WERI-Rb-1 (cell line): ENCODE results near the gene RTN3.

ENCODE experiments used
- DNase-seq: peaks from one replicate; pipeline ENCODE4 v3.0.0-alpha.2; 2020
- H3K27ac ChIP-seq: fragments of 250-450 bp; sonication (Bioruptor Pico); 2 replicates; pipeline ENCODE4 v1.5.1; 2020; ENCODE audit warnings: mild to moderate bottlenecking, moderate library complexity
- H3K27me3 ChIP-seq: fragments of 250-450 bp; sonication (Bioruptor Pico); 2 replicates; pipeline ENCODE4 v1.5.1; 2021; ENCODE audit warnings: mild to moderate bottlenecking, low read depth, moderate library complexity; ENCODE audit not compliant: insufficient read depth, severe bottlenecking
- H3K36me3 ChIP-seq: fragments of 250-450 bp; sonication (Bioruptor Pico); 2 replicates; pipeline ENCODE4 v1.5.1; 2020; ENCODE audit warnings: mild to moderate bottlenecking, moderate library complexity
- H3K4me3 ChIP-seq: 2 replicates; pipeline ENCODE4 v1.5.1; 2011; ENCODE audit warnings: low read depth, mild to moderate bottlenecking, control low read depth, low read length
- H3K9me3 ChIP-seq: fragments of 250-450 bp; sonication (Bioruptor Pico); 2 replicates; pipeline ENCODE4 v1.5.1; 2021; ENCODE audit warnings: mild to moderate bottlenecking, moderate library complexity; ENCODE audit not compliant: severe bottlenecking
- TF ChIP-seq, protein P1 (sequence below): IDR thresholded peaks from 2 replicates; pipeline ENCODE4 v1.5.1; 2011; ENCODE audit warnings: low read depth, mild to moderate bottlenecking, control low read depth, inconsistent platforms, low read length

Gene RTN3

DNA sequence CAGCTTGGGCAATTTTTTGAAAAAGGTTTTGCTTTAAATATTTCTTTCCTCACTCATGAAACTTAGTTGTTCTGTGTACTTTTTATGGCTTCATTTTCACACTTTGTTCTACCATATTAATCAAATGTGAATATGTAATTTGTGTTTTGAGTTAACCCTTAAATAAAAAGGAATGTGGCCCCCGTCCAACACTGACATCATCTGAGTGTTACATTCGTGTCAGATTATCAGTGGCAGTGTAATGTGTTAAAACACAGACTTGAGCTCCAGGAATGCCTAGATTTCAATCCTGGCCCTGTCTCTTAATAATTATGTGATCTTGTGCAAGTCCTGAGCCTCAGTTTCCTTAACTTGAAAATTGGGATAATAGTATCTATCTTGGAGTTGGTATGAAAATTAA lies 5.6 kb downstream of the RTN3 start:
- TF ChIP-seq, protein P1, sequence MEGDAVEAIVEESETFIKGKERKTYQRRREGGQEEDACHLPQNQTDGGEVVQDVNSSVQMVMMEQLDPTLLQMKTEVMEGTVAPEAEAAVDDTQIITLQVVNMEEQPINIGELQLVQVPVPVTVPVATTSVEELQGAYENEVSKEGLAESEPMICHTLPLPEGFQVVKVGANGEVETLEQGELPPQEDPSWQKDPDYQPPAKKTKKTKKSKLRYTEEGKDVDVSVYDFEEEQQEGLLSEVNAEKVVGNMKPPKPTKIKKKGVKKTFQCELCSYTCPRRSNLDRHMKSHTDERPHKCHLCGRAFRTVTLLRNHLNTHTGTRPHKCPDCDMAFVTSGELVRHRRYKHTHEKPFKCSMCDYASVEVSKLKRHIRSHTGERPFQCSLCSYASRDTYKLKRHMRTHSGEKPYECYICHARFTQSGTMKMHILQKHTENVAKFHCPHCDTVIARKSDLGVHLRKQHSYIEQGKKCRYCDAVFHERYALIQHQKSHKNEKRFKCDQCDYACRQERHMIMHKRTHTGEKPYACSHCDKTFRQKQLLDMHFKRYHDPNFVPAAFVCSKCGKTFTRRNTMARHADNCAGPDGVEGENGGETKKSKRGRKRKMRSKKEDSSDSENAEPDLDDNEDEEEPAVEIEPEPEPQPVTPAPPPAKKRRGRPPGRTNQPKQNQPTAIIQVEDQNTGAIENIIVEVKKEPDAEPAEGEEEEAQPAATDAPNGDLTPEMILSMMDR = no peak
- Histone ChIP-seq H3K27ac (no peak overlapping the region), H3K9me3 (no peaks in the 10 kb centered on the region), H3K36me3 (peaks cover 36% of the 10 kb centered on the region), H3K4me3 (no peak overlapping the region), H3K27me3 (no peaks in the 10 kb centered on the region)
- DNase-seq = no peak

DNA sequence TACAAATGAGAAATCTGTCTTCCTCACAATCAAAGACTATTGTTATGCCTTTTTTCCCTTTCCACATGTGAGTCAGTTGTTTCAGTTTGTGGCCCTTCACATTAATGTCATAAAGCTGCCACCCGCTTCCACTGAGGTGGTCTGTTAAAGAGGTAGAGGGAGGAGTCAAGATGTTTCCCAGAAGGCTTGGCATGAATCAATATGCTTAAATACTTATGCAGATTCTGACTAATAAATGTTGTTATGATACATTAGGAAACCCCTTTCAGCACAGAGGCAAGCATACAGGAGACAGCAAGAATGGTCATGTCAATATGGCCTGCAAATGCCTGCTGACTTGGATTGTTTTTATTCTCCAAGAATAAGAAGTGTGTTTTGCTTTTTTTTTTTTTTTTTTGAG lies 6.5 kb downstream of the RTN3 start:
- no peaks in the 10 kb centered on the region for H3K27me3 ChIP-seq
- DNase-seq = no peak
- no peak overlapping the region for H3K27ac ChIP-seq
- peaks cover 41% of the 10 kb centered on the region for H3K36me3 ChIP-seq
- H3K9me3 ChIP-seq = no peaks in the 10 kb centered on the region
- TF ChIP-seq, protein P1 = no peak
- H3K4me3 ChIP-seq = no peak overlapping the region

DNA sequence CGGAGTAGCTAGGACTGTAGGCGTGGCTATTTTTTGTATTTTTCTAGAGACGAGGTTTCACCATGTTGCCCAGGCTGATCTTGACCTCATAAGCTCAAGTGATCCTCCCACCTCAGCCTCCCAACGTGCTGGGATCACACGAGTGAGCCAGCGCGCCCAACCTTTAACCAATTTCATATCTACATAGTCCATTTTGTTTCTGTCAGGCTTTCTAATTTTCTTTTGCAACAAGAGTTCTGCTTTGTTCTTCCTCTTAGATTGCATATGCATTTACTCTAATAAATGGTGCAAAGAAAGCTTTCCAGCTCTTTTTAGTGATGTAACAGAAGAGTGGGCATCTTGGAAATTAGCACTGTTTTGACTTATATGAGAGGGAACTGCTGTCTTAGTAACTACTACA lies 13.3 kb downstream of the RTN3 start:
- peaks cover 25% of the 10 kb centered on the region for H3K36me3 ChIP-seq

DNA sequence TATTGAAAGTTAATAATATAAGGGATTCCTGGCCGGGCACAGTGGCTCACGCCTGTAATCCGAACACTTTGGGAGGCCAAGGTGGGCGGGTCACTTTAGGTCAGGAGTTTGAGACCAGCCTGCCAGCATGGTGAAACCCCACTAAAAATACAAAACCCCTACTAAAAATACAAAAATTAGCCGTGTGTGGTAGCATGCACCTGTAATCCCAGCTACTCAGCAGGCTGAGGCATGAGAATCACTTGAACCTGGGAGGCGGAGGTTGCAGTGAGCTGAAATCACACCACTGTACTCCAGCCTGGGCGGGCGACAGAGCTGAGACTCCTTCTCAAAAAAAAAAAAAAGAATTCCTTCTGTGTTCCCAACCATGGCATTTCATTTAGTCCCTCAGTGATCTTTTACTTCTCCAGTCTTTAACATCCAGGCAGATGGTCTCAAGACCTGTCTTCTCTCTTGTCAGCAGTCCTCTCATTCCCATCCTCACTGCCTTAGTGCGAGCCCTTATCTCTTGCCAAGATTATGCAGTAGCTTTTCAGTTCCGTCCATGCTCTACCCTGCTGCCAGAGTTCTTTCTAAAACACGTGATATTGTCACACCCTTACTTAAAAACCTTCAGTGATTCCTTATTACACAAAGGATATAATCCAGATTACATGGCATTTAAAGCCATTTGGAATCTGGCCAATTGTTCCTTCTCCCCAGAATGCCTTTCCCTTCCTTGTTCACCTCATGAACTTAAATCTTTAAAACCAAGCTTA lies 17.9 kb downstream of the RTN3 start:
- no peaks in the 10 kb centered on the region for H3K9me3 ChIP-seq
- TF ChIP-seq, protein P1 = no peak
- H3K36me3 ChIP-seq = peaks cover 4% of the 10 kb centered on the region
- H3K27ac ChIP-seq = no peak overlapping the region
- H3K27me3 ChIP-seq = no peaks in the 10 kb centered on the region
- DNase-seq = peak; percentile 16
- no peak overlapping the region for H3K4me3 ChIP-seq

More for the DNA sequence above, 13.3 kb downstream of the RTN3 start:
- Histone ChIP-seq H3K27me3 (no peaks in the 10 kb centered on the region), H3K4me3 (no peak overlapping the region), H3K27ac (no peak overlapping the region), H3K9me3 (no peaks in the 10 kb centered on the region)
- DNase-seq = no peak
- TF ChIP-seq, protein P1 = no peak

DNA sequence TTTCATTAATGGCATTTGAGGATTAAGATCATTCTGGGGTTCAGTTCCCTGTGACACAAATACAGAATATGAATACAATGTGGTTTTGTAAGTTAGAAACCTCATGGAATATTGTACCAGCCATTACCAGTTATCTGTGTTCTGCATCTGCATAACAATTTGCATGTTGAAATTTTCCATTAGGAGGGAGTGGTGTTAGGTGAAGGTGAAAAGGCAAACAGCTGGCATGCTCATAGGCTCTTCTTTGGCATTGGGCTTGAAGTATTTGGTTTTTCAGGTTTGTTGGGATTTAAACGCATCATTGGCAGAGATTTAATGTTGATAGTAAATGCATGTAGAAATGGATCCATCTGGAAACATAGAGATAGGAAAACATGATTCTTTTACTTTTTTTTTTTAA lies 18.6 kb downstream of the RTN3 start:
- TF ChIP-seq, protein P1 = no peak
- Histone ChIP-seq H3K4me3 (no peak overlapping the region), H3K27ac (no peak overlapping the region), H3K27me3 (no peaks in the 10 kb centered on the region), H3K9me3 (no peaks in the 10 kb centered on the region), H3K36me3 (peaks cover 4% of the 10 kb centered on the region)
- DNase-seq = no peak

DNA sequence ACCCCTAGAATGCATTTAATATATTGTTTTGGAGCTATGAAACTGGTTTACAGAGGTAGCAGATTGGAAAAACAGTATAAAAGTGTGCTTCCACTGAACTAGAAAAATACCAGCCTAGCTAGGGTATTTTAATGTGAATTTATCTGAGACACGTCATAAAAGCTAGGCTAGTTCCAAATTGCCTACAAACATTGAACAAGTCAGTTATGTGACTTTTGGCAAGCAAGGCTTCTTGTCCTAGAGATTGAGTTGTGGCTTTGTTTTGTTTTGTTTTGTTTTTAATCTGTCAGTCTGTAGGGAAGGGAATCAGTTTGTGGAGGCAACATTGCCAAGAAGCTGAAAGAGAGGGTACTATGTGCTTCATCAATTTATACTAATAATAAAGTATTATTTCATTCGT lies 24.2 kb downstream of the RTN3 start:
- Histone ChIP-seq H3K9me3 (no peaks in the 10 kb centered on the region), H3K36me3 (no peaks in the 10 kb centered on the region; the same call in 1 of the 2 replicates), H3K27me3 (no peaks in the 10 kb centered on the region), H3K4me3 (no peak overlapping the region), H3K27ac (no peak overlapping the region)
- TF ChIP-seq, protein P1 = no peak
- DNase-seq = no peak
